Hematopoietic multipotent progenitor cell (in vitro differentiated cells): ENCODE measurements around the gene CRABP1. TPM values are rescaled to one million over a fixed set of nuclear protein-coding genes. Genes with fewer than 3 reads are reported as not detected.
"Not testable (repeated sequence)": the region's sequence is repeated elsewhere in the genome, so short reads cannot be mapped to it uniquely, and the experiment has no call there.

Experiments
- DNase-seq, 3 donors: peaks; one replicate each; pipeline ENCODE4 v3.0.0-alpha.2; 2011 to 2015; ENCODE audit warnings: low read depth in 2 of 3, low spot score in 2 of 3
- total RNA-seq: library from RNA; depleted of rRNA; stranded (reverse); fragments of >200 nt; gene quantifications from one replicate; pipeline ENCODE4 v1.2.3, GENCODE V29; 2012

Gene CRABP1
- total RNA-seq, 1 donor, result 1.3 TPM

GRCh38 chr15:78369161-78369560 is 29.0 kb downstream of the CRABP1 start:
- no peak for DNase-seq

- DNase-seq, result no peak
Measured at GRCh38 chr15:78370013-78370412, 29.9 kb downstream of the CRABP1 start.

GRCh38 chr15:78372880-78373279 is 32.7 kb downstream of the CRABP1 start:
- no peak for DNase-seq

GRCh38 chr15:78374436-78375393 is 34.6 kb downstream of the CRABP1 start:
- DNase-seq, result peak in 2 of 3 donors; percentile 53 to 79

GRCh38 chr15:78380143-78380542 is 40.0 kb downstream of the CRABP1 start:
- DNase-seq, result not testable (repeated sequence)

- no peak for DNase-seq
Measured at GRCh38 chr15:78382114-78382880, 42.1 kb downstream of the CRABP1 start.

- no peak for DNase-seq
Measured at GRCh38 chr15:78384651-78385050, 44.5 kb downstream of the CRABP1 start.

- no peak for DNase-seq
Measured at GRCh38 chr15:78387246-78388037, 47.3 kb downstream of the CRABP1 start.

GRCh38 chr15:78388865-78389264 is 48.7 kb downstream of the CRABP1 start:
- no peak for DNase-seq

GRCh38 chr15:78389322-78389721 is 49.2 kb downstream of the CRABP1 start:
- DNase-seq, result no peak

GRCh38 chr15:78389738-78390137 is 49.6 kb downstream of the CRABP1 start:
- DNase-seq, result no peak

GRCh38 chr15:78390242-78390641 is 50.1 kb downstream of the CRABP1 start:
- no peak for DNase-seq

- DNase-seq, result no peak
Measured at GRCh38 chr15:78390826-78391225, 50.7 kb downstream of the CRABP1 start.

GRCh38 chr15:78391781-78392180 is 51.6 kb downstream of the CRABP1 start:
- no peak for DNase-seq

GRCh38 chr15:78392430-78392829 is 52.3 kb downstream of the CRABP1 start:
- DNase-seq, result no peak

- no peak for DNase-seq
Measured at GRCh38 chr15:78393137-78393536, 53.0 kb downstream of the CRABP1 start.

- no peak for DNase-seq
Measured at GRCh38 chr15:78394026-78394425, 53.9 kb downstream of the CRABP1 start.

GRCh38 chr15:78394981-78395616 is 54.9 kb downstream of the CRABP1 start:
- DNase-seq, result no peak

- DNase-seq, result no peak
Measured at GRCh38 chr15:78396186-78396814, 56.1 kb downstream of the CRABP1 start.

GRCh38 chr15:78396976-78397375 is 56.8 kb downstream of the CRABP1 start:
- no peak for DNase-seq
